ENCODE measurements around the gene EXOSC5.

Gene EXOSC5

GRCh38 chr19:41397086-41398049 lies at the start of gene EXOSC5, which contains the start of gene BCKDHA:
Gene EXOSC5, minus strand, starts transcription at chr19:41397359. Its CDS starts 31 bp downstream, at chr19:41397328.
Gene BCKDHA, plus strand, starts transcription at chr19:41397818. Its CDS starts 10 bp downstream, at chr19:41397828.
- H3K4me3 ChIP-seq (ENCODE audit: low read length), result peak within 1 kb of the TSS; percentile 100
- DNase-seq (ENCODE audit: low read depth), result peak; percentile 99
- TF ChIP-seq CTCF (conservative IDR thresholded peaks at IDR 0.05; ENCODE audit: low read depth, low read length), result no peak

DNA sequence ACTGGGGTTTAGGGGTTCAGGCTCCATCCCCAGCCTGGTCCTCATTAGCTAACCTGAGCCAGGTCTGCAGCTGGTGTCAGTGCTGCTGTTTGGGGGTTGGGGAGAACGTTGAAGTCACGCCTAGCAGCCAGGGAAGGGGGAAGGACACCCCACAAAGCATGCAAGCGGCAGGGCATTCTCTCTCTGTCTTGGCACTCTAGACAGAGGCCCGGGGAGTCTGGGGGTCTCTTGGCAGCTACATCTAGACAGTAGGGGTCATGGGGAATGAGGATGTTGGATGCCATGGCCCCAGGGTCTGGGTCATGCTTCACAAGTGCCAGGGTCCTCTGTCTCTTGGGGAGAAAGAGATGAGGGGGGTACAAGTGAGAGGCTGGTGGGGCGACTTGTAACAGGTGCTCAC lies 48.4 kb upstream of the EXOSC5 start:
- no peak overlapping the region for H3K4me3 ChIP-seq (ENCODE audit: low read length)
- TF ChIP-seq CTCF (conservative IDR thresholded peaks at IDR 0.05; ENCODE audit: low read depth, low read length), result no peak
- DNase-seq (ENCODE audit: low read depth), result no peak

GRCh38 chr19:41443813-41444455 lies 46.8 kb upstream of the EXOSC5 start:
- no peak overlapping the region for H3K4me3 ChIP-seq (ENCODE audit: low read length)
- DNase-seq (ENCODE audit: low read depth), result no peak
- no peak for TF ChIP-seq CTCF (conservative IDR thresholded peaks at IDR 0.05; ENCODE audit: low read depth, low read length)

DNA sequence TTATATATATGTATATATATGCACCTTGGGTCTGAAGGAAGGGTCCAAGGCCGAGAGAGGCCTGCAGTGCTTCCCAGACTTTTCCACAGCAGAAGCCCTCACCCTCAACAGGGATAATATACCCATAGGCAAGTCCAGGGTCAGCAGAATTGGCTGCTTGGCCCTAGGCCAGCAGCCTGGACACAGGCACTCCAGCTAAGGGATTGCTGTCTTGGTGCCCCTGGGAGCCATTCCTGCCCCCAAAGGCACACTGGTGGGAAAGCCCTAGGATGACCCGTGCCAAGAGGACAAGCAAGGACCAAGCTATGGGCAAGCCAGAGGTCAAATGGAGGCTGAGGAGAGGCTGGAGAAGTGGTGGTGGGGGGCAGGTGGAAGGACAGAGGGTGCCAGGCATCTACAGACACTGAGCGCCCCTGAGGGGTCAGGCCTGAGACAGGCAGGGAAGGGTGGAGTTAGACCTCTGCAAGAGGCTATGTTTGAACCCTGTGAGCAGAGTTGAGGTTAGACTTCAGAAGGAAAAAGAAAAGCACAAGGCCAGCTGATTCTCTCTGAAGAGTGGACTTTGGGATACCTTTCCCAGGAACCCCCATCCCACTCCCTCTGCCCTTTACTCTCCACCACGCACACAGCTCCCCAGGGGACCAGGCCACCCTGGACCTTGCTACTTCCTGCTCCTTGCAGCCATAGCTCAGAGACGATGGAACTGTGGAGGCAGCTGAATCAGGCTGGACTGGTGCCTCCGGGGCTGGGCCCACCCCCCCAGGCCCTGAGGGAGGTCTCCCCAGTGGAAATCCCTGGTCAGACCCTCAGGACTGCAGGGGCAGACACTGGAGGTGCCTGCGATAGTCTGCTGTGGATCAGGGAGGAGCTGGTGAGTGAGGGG lies 45.6 kb upstream of the EXOSC5 start, which contains the start of gene ERICH4:
ERICH4 (plus strand) TSS at position 684 of the 883 bp plus-strand sequence; CDS start at position 698, 14 bp downstream.
- no peak for TF ChIP-seq CTCF (conservative IDR thresholded peaks at IDR 0.05; ENCODE audit: low read depth, low read length)
- no peak for DNase-seq (ENCODE audit: low read depth)

GRCh38 chr19:41441321-41441945 lies 44.3 kb upstream of the EXOSC5 start:
- no peak for DNase-seq (ENCODE audit: low read depth)
- no peak overlapping the region for H3K4me3 ChIP-seq (ENCODE audit: low read length)
- no peak for TF ChIP-seq CTCF (conservative IDR thresholded peaks at IDR 0.05; ENCODE audit: low read depth, low read length)

More for the DNA sequence above, 45.6 kb upstream of the EXOSC5 start, which contains the start of gene ERICH4:
- no peak within 1 kb of the TSS for H3K4me3 ChIP-seq (ENCODE audit: low read length)
